Panc1 (cell line): ENCODE results near the gene KCNAB1. TPM values are rescaled to one million over a fixed set of nuclear protein-coding genes. Genes with fewer than 3 reads are reported as not detected.
A peak's percentile ranks its signal among the peaks of the same experiment; 100 is the strongest.

Experiments
- ATAC-seq: fragments of 200-7000 bp; cut with Tn5 transposase; 2 replicates; pipeline ENCODE4 v1.9.1; 2020; ENCODE audit warnings: mild to moderate bottlenecking, moderate library complexity
- BruUV-seq: library from RNA; stranded (reverse); fragments of 400-500 nt; replicated peaks from 2 replicates; lab custom pipeline; 2021; lab: Mats Ljungman, UMichigan
- CTCF ChIA-PET: fragments of 300-600 bp; sonication (Branson Sonifier 250); formaldehyde crosslinking; loops from one replicate; lab custom pipeline; 2022; ENCODE audit warnings: antibody characterized with exemption; lab: Charles Lee
- POLR2A ChIA-PET: fragments of 300-600 bp; sonication (Branson Sonifier 250); formaldehyde crosslinking; loops from one replicate; lab custom pipeline; 2022; ENCODE audit warnings: antibody characterized with exemption; lab: Charles Lee
- DNase-seq: peaks from one replicate; pipeline ENCODE4 v3.0.0-alpha.2; 2010; ENCODE audit warnings: low read depth, low spot score
- H3K27ac ChIP-seq: 2 replicates; pipeline ENCODE4 v1.5.1; 2011; ENCODE audit warnings: mild to moderate bottlenecking, low read length, inconsistent platforms
- H3K27me3 ChIP-seq: fragments of 200-500 bp; sonication (Bioruptor generic); 2 replicates; pipeline ENCODE4 v1.6.0; 2014; ENCODE audit warnings: low read length, inconsistent platforms; ENCODE audit not compliant: control insufficient read depth, insufficient read depth
- H3K36me3 ChIP-seq: fragments of 200-500 bp; sonication (Bioruptor generic); 2 replicates; pipeline ENCODE4 v1.5.1; 2014; ENCODE audit warnings: inconsistent platforms, mild to moderate bottlenecking, low read length, moderate library complexity; ENCODE audit not compliant: control insufficient read depth, insufficient read depth
- H3K4me1 ChIP-seq: 2 replicates; pipeline ENCODE4 v1.5.1; 2011; ENCODE audit warnings: inconsistent platforms, mild to moderate bottlenecking, low read length, moderate library complexity; ENCODE audit not compliant: control insufficient read depth, insufficient read depth
- H3K4me3 ChIP-seq, 2 experiments: 2 replicates each; pipeline ENCODE4 v1.5.1; 2011 to 2012; ENCODE audit warnings: low read depth in 2 of 2, low read length in 2 of 2, mild to moderate bottlenecking in 2 of 2, inconsistent platforms in 1 of 2, moderate library complexity in 1 of 2
- H3K9me3 ChIP-seq: fragments of 200-500 bp; sonication (Bioruptor generic); 2 replicates; pipeline ENCODE4 v1.5.1; 2014; ENCODE audit warnings: low read depth, mild to moderate bottlenecking, inconsistent platforms, low read length, moderate library complexity; ENCODE audit not compliant: control insufficient read depth, insufficient read depth
- CTCF ChIP-seq: fragments of 450-650 bp; IDR thresholded peaks from 2 replicates; pipeline ENCODE4 v1.5.1; 2017; ENCODE audit warnings: mild to moderate bottlenecking
- POLR2AphosphoS5 ChIP-seq: IDR thresholded peaks from 2 replicates; pipeline ENCODE4 v1.6.1; 2012; ENCODE audit warnings: mild to moderate bottlenecking, low read depth, low read length, moderate library complexity
- REST ChIP-seq, 2 experiments: IDR thresholded peaks; 2 replicates each; pipeline ENCODE4 v1.6.1; 2011 to 2012; ENCODE audit warnings: low read depth in 2 of 2, control low read depth in 1 of 2, low read length in 1 of 2, mild to moderate bottlenecking in 1 of 2, moderate library complexity in 1 of 2; ENCODE audit not compliant: insufficient read depth in 1 of 2
- SIN3A ChIP-seq: IDR thresholded peaks from 2 replicates; pipeline ENCODE4 v1.6.1; 2012; ENCODE audit warnings: low read depth, mild to moderate bottlenecking, low read length, moderate library complexity, borderline replicate concordance; ENCODE audit not compliant: insufficient read depth
- TCF7L2 ChIP-seq: IDR thresholded peaks from 2 replicates; pipeline ENCODE4 v1.6.1; 2011; ENCODE audit warnings: mild to moderate bottlenecking, low read depth, low read length, inconsistent platforms
- in situ Hi-C: cut with HindIII; loops from 2 replicates; pipeline ENCODE4 v1.10.0; 2016; ENCODE audit warnings: low sequenced_read_pairs, low pct_unique_long_range_greater_than_20kb
- intact Hi-C: fragments of 100-400 bp; cut with micrococcal nuclease; formaldehyde crosslinking; loops from one replicate; pipeline ENCODE4 v1.10.0; 2022; ENCODE audit not compliant: unreplicated experiment
- total RNA-seq: library from RNA; stranded (reverse); gene quantifications from one replicate; pipeline ENCODE4 v1.2.1, GENCODE V29; 2021; ENCODE audit not compliant: unreplicated experiment

The KCNAB1 gene
- total RNA-seq, 1 experiment from 2014 or later, result not detected

- H3K9me3 ChIP-seq, result no peaks in the 10 kb centered on the region
- intact Hi-C loops, result no loop called here
- no peak for ATAC-seq
- H3K36me3 ChIP-seq, result no peaks in the 10 kb centered on the region
- ChIA-PET CTCF (no interaction called here), POLR2A (no interaction called here)
- no peak for TF ChIP-seq POLR2AphosphoS5
- H3K27me3 ChIP-seq, result peaks cover 8% of the 10 kb centered on the region; the same call in 1 of the 2 replicates
- BruUV-seq, result no TSS peak
- H3K27ac ChIP-seq, result no peak overlapping the region
- H3K4me3 ChIP-seq, result no peak overlapping the region
- no peaks in the 10 kb centered on the region for H3K4me1 ChIP-seq
- no peak for DNase-seq
- in situ Hi-C loops, result no loop called here
Observed at GRCh38 chr3:156341332-156341731, 221.0 kb downstream of the KCNAB1 start.

GRCh38 chr3:156341831-156342416 lies 221.5 kb downstream of the KCNAB1 start:
- Histone ChIP-seq H3K4me3 (no peak overlapping the region), H3K9me3 (no peaks in the 10 kb centered on the region), H3K36me3 (no peaks in the 10 kb centered on the region), H3K27me3 (peaks cover 12% of the 10 kb centered on the region; the same call in 1 of the 2 replicates), H3K4me1 (no peaks in the 10 kb centered on the region), H3K27ac (no peak overlapping the region)
- intact Hi-C loops (no loop called here), in situ Hi-C loops (no loop called here)
- TF ChIP-seq POLR2AphosphoS5, result no peak
- no peak for TF ChIP-seq SIN3A
- TF ChIP-seq TCF7L2, result no peak
- TF ChIP-seq CTCF, result 0 out of 2 replicates have a peak, but pooled peaks have one; percentile 4
- no peak for TF ChIP-seq REST (IDR thresholded peaks at IDR 0.05; ENCODE audit: insufficient read depth in 1 of 2, low read depth in 2 of 2, low read length in 1 of 2)
- no peak for DNase-seq
- ChIA-PET POLR2A (no interaction called here), CTCF (interaction anchor here (0.6 kb wide), 1 partner anchor 1230 kb away, joined by 3 read pairs; no protein-coding TSS in a partner anchor)
- no peak for ATAC-seq
- no TSS peak for BruUV-seq

DNA sequence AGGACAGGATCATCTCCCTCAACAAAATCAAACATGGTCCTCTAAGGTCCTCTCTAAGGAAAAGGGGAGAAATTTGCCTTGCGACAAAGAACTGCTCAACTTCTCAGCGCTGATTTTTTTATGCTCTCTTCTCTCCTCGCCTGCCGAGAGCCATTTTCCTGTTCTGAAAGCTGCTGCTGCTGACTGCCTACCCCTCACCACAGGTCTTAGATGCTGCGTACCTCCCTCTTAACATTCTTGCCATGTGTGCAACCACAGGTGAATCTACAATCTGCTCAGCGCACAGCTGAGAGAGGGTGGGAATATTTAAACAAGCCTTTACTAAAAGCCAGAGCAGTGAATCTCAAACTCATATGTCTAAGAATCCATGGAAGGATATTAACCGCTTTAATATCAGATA lies 223.8 kb downstream of the KCNAB1 start:
- in situ Hi-C loops (no loop called here), intact Hi-C loops (no loop called here)
- no TSS peak for BruUV-seq
- H3K27me3 ChIP-seq, result peaks cover 16% of the 10 kb centered on the region
- H3K4me1 ChIP-seq, result no peaks in the 10 kb centered on the region
- H3K9me3 ChIP-seq, result no peaks in the 10 kb centered on the region
- H3K4me3 ChIP-seq, result no peak overlapping the region
- ChIA-PET POLR2A (no interaction called here), CTCF (no interaction called here)
- no peaks in the 10 kb centered on the region for H3K36me3 ChIP-seq
- no peak overlapping the region for H3K27ac ChIP-seq
- TF ChIP-seq SIN3A, result no peak
- TF ChIP-seq POLR2AphosphoS5, result no peak
- no peak for TF ChIP-seq REST (IDR thresholded peaks at IDR 0.05; ENCODE audit: insufficient read depth in 1 of 2, low read depth in 2 of 2, low read length in 1 of 2)
- no peak for TF ChIP-seq TCF7L2
- TF ChIP-seq CTCF, result no peak
- DNase-seq, result no peak
- no peak for ATAC-seq
